Kidney (tissue), 14 donors: ENCODE results near the gene SYTL2. TPM values are rescaled to one million over a fixed set of nuclear protein-coding genes. Genes with fewer than 3 reads are reported as not detected.

Source experiments
- DNase-seq, 5 donors: peaks; one replicate each; pipeline ENCODE4 v3.0.0-alpha.2; 2013 to 2020
- FAIRE-seq: peaks from 2 replicates; lab custom pipeline; 2012; peaks lifted over from hg19 to GRCh38; lab: Jason Lieb, UNC
- H3K27ac ChIP-seq, 2 donors: one replicate each; pipeline ENCODE4 v1.7.0; 2013; ENCODE audit warnings: low read depth in 2 of 2, low read length in 2 of 2, inconsistent platforms in 1 of 2
- H3K27me3 ChIP-seq: one replicate; pipeline ENCODE4 v1.7.1; 2013; ENCODE audit warnings: low read length, inconsistent platforms; ENCODE audit not compliant: control insufficient read depth, insufficient read depth
- H3K36me3 ChIP-seq, 3 donors: one replicate each; pipeline versions ENCODE4 v1.7.0 to v1.7.1; 2013; ENCODE audit warnings: low read length in 3 of 3, control low read depth in 1 of 3, inconsistent platforms in 1 of 3; ENCODE audit not compliant: insufficient read depth in 3 of 3, control insufficient read depth in 2 of 3
- H3K4me1 ChIP-seq, 3 donors: one replicate each; pipeline versions ENCODE4 v1.7.0 to v1.7.1; 2013; ENCODE audit warnings: low read length in 3 of 3, inconsistent platforms in 1 of 3, low read depth in 1 of 3; ENCODE audit not compliant: control insufficient read depth in 2 of 3, insufficient read depth in 2 of 3
- H3K4me3 ChIP-seq, 3 donors: one replicate each; pipeline versions ENCODE4 v1.7.0 to v1.8.1; 2013; ENCODE audit warnings: low read length in 3 of 3, control low read depth in 1 of 3, inconsistent platforms in 1 of 3
- H3K9ac ChIP-seq, 3 donors: one replicate each; pipeline versions ENCODE4 v1.7.0 to v1.7.1; 2013; ENCODE audit warnings: low read length in 3 of 3, control low read depth in 1 of 3, inconsistent platforms in 1 of 3
- H3K9me3 ChIP-seq, 3 donors: one replicate each; pipeline versions ENCODE4 v1.7.0 to v1.7.1; 2013; ENCODE audit warnings: low read length in 3 of 3, control low read depth in 1 of 3, inconsistent platforms in 1 of 3; ENCODE audit not compliant: control insufficient read depth in 2 of 3, insufficient read depth in 1 of 3
- CTCF ChIP-seq: IDR thresholded peaks from 3 replicates; pipeline ENCODE4 v1.5.1; 2012; ENCODE audit warnings: mild to moderate bottlenecking, moderate library complexity, borderline replicate concordance; ENCODE audit not compliant: insufficient read depth; ENCODE audit errors: extremely low read depth
- intact Hi-C: fragments of 100-400 bp; cut with DNase I; formaldehyde crosslinking; loops from one replicate; pipeline ENCODE4 v1.11.1; 2022
- polyA plus RNA-seq: library from polyadenylated mRNA; stranded (reverse); fragments of 350-450 nt; fragmentation: Illumina TruSeq; extraction: RNeasy Lipid Tissue Mini Kit (QIAGEN cat#74804); gene quantifications from one replicate; pipeline ENCODE4 v1.2.3, GENCODE V29; 2014; ENCODE audit warnings: low read depth, low replicate concordance; ENCODE audit not compliant: insufficient read depth
- total RNA-seq: library from RNA; stranded (reverse); fragmentation: NEBNext Ultra II Directional; extraction: Animal tissue kit (Norgen Biotek cat#: 25700); gene quantifications from one replicate; pipeline ENCODE4 v1.2.1, GENCODE V29; 2021
- donor health status: control.
- donor health status: control.
- donor health status: control.
- donor health status: control.
- donor health status: control.
- donor health status: DM: yes; HTN: yes; CAD: no.
- donor health status: Normal renal cell carcinoma (clear cell type).

SYTL2 gene
- total and polyA plus RNA-seq, 2 donors from 2014 or later: 19.8 to 187 TPM

DNA sequence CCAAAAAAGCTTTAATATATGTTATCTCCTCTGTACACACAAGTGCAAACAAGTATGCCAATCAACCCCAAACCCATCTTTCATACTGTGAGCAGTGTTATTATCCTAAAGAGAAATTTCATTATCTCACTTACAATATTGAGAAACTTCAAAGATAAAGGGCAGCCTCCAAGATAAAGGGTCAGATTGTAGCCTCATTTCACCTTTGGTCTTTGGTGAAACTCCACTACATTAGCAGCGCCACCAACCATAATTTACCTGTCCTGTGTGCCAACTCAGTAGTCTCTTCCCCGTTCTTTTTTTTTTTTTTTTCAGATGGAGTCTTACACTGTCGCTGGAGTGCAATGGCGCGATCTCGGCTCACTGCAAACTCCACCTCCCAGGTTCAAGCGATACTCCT lies 9.4 kb downstream of the SYTL2 start:
- H3K36me3 ChIP-seq: no peaks in the 10 kb centered on the region
- H3K9ac ChIP-seq: no peak overlapping the region
- no peaks in the 10 kb centered on the region for H3K9me3 ChIP-seq
- TF ChIP-seq CTCF: no peak
- H3K27me3 ChIP-seq: no peaks in the 10 kb centered on the region
- H3K27ac ChIP-seq: no peak overlapping the region
- H3K4me1 ChIP-seq: peaks cover 0 to 5% (median 0%) of the 10 kb centered on the region in 3 donors
- no peak overlapping the region for H3K4me3 ChIP-seq
- FAIRE-seq: no peak
- intact Hi-C loops: no loop called here
- no peak for DNase-seq

DNA sequence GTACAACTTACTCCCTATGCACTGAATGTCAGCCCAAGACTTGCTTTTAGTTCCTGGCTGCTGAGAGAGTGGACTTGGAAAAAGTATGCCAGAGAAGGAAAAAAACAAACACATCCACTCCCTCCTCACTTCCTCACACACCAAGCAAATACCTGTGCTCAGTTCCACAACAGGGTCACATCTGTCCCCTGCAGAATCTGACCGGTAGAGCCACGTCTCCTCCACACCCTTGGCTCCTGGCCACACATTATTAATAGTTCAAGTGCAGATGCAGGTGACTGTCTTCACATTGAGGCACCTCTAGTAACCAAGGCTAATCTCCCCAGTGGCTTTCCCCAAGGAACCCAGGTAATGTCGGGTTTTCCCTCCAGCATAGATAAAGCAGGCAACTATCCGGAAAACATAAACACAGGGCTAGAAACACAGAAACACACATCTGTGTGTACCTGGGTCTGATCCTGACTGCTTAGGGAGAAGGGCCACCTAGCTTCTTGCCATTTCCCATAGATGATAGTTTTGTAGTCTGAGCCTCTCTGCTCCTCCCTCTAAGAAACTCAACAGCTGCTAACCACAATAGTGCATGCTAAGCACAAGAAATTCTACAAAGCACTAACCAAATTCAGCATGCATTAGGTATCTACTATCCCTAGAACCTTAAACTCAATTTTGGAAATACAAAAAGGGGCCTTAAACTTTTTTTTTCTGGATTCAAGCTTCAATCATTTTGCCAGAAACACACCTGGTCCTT lies 10.2 kb downstream of the SYTL2 start:
- FAIRE-seq: no peak

DNA sequence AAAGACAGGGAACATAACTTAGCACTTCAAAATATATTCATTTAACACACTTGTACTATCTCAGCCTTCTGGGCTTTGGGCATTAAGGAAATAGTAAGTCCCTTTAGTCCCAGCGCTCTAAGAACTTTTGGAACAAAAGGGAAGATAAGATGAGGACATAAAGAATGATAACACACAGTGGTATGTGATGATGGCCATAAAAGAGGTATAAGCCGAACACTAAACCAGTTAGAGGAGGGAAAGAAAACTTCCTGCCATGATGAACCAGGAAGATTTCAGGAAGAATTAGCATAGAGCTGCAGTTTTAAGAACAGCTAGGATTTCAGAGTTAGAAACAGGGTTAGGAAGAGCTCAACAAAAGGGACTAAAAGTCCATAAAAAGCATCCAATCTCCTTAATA lies 11.8 kb downstream of the SYTL2 start:
- H3K36me3 ChIP-seq: no peaks in the 10 kb centered on the region
- H3K9ac ChIP-seq: no peak overlapping the region
- FAIRE-seq (no peak), DNase-seq (no peak)
- no peaks in the 10 kb centered on the region for H3K27me3 ChIP-seq
- no peak overlapping the region for H3K4me3 ChIP-seq
- no peak for TF ChIP-seq CTCF
- no peak overlapping the region for H3K27ac ChIP-seq
- intact Hi-C loops: no loop called here
- H3K4me1 ChIP-seq: peaks cover 0 to 5% (median 0%) of the 10 kb centered on the region in 3 donors
- H3K9me3 ChIP-seq: no peaks in the 10 kb centered on the region

More for the DNA sequence above, 10.2 kb downstream of the SYTL2 start:
- no peak for TF ChIP-seq CTCF
- Histone ChIP-seq H3K4me1 (peaks cover 0 to 5% (median 0%) of the 10 kb centered on the region in 3 donors), H3K27me3 (no peaks in the 10 kb centered on the region), H3K36me3 (no peaks in the 10 kb centered on the region), H3K27ac (no peak overlapping the region), H3K4me3 (no peak overlapping the region), H3K9me3 (no peaks in the 10 kb centered on the region), H3K9ac (no peak overlapping the region)
- intact Hi-C loops: no loop called here
- no peak for DNase-seq
